ENCODE data around the gene MTRF1L. TPM values are rescaled to one million over a fixed set of nuclear protein-coding genes. Genes with fewer than 3 reads are reported as not detected.

The MTRF1L gene
- total RNA-seq, 1 experiment from 2014 or later, result 29.0 TPM

GRCh38 chr6:152943260-152943897 lies 59.1 kb downstream of the MTRF1L start:
- no peak for DNase-seq (ENCODE audit: low read depth, low spot score)
- in situ Hi-C loops (cut with HindIII; ENCODE audit: low pct_unique_long_range_greater_than_20kb, low sequenced_read_pairs), result no loop called here

- in situ Hi-C loops (cut with HindIII; ENCODE audit: low pct_unique_long_range_greater_than_20kb, low sequenced_read_pairs), result no loop called here
- no peak for DNase-seq (ENCODE audit: low read depth, low spot score)
Measured at GRCh38 chr6:152942319-152942869, 60.1 kb downstream of the MTRF1L start.

GRCh38 chr6:152941746-152942145 lies 60.8 kb downstream of the MTRF1L start:
- in situ Hi-C loops (cut with HindIII; ENCODE audit: low pct_unique_long_range_greater_than_20kb, low sequenced_read_pairs), result no loop called here
- no peak for DNase-seq (ENCODE audit: low read depth, low spot score)

Small RNA genes lying within 50 kb of the gene (small RNA-seq; reads per million reads assigned to genes)
- 0 reads per million in 2 experiments for gene AL080276.1

Other genes with a start within 250 kb of the MTRF1L start
- gene FBXO5, start 19.7 kb downstream of the MTRF1L start, total RNA-seq (2014; rRNA removed; shearing (Covaris generic)), result 17.4 and 17.8 TPM in 2 replicates
- gene RGS17, start 128.6 kb upstream of the MTRF1L start, total RNA-seq (2014; rRNA removed; shearing (Covaris generic)), result 1.1 and 1.2 TPM in 2 replicates

All from SK-MEL-5 (cell line).